ENCODE measurements around the gene TENM3. TPM values are rescaled to one million over a fixed set of nuclear protein-coding genes. Genes with fewer than 3 reads are reported as not detected.
"Not testable (repeated sequence)": the region's sequence is repeated elsewhere in the genome, so short reads cannot be mapped to it uniquely, and the experiment has no call there.

Gene TENM3
- total RNA-seq, 2 experiments from 2014 or later: not detected

DNA sequence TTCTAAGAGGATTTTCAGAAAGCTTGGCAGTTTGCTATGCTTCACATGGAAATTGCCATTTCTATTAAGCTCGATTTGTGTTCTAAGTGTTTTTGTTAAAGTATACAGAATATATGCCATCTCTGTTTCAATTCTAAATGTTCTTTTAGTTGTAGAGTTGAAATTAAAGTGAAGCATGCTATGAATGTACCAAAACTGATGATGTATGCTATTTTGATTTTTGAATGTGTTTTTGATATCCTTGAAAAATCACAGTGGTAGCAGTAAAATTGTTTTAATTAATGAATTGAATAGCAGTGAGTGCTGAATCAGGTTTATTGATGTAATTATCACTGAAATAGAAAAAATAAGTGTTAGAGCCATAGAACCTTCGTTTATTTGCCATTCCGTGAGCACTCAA, 110.9 kb downstream of the TENM3 start:
- Mint-ChIP-seq H3K27me3 (no peaks in the 10 kb centered on the region), H3K9me3 (ENCODE audit: low read depth) (peaks cover 2% of the 10 kb centered on the region), H3K27ac (no peak overlapping the region), H3K4me3 (no peak overlapping the region), H3K36me3 (no peaks in the 10 kb centered on the region), H3K4me1 (no peaks in the 10 kb centered on the region)
- ATAC-seq (no peak), DNase-seq (no peak)
- CTCF ChIA-PET: no interaction called here

DNA sequence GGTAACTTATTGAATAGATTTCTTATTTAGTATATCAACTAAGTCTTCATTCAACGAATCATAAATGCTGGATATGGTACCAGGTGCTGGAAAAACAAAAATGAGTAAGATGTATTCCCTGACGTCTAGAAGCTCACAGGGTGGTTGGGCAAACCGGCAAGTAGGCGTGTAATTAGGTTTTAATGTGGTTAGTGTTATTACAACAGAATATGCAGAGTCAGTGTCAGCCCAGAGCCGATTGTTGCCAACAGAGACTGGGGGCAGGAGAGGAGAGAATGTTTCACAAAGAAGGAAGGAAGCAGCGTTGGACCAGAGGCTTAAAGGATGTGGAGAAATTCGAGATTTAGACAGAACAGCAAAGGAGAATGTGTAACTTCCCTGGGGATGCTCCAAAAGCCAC, 111.7 kb downstream of the TENM3 start:
- Mint-ChIP-seq H3K9me3 (ENCODE audit: low read depth) (peaks cover 2% of the 10 kb centered on the region), H3K36me3 (no peaks in the 10 kb centered on the region), H3K4me3 (no peak overlapping the region), H3K27ac (no peak overlapping the region), H3K4me1 (no peaks in the 10 kb centered on the region), H3K27me3 (no peaks in the 10 kb centered on the region)
- CTCF ChIA-PET: no interaction called here
- ATAC-seq: no peak
- DNase-seq: no peak

- H3K4me3 Mint-ChIP-seq: no peak overlapping the region
- H3K9me3 Mint-ChIP-seq (ENCODE audit: low read depth): no peaks in the 10 kb centered on the region
- ATAC-seq: no peak
- no peak overlapping the region for H3K27ac Mint-ChIP-seq
- H3K27me3 Mint-ChIP-seq: no peaks in the 10 kb centered on the region
- no peaks in the 10 kb centered on the region for H3K36me3 Mint-ChIP-seq
- no peak for DNase-seq
- H3K4me1 Mint-ChIP-seq: no peaks in the 10 kb centered on the region
- CTCF ChIA-PET: no interaction called here
These were observed 124.0 kb downstream of the TENM3 start for GRCh38 chr4:182367153-182367552.

- H3K4me1 Mint-ChIP-seq: no peaks in the 10 kb centered on the region
- CTCF ChIA-PET: no interaction called here
- ATAC-seq: no peak
- no peaks in the 10 kb centered on the region for H3K27me3 Mint-ChIP-seq
- no peak overlapping the region for H3K27ac Mint-ChIP-seq
- H3K9me3 Mint-ChIP-seq (ENCODE audit: low read depth): no peaks in the 10 kb centered on the region
- no peaks in the 10 kb centered on the region for H3K36me3 Mint-ChIP-seq
- no peak overlapping the region for H3K4me3 Mint-ChIP-seq
- no peak for DNase-seq
These were observed 126.0 kb downstream of the TENM3 start for GRCh38 chr4:182369211-182369610.

- no peak for ATAC-seq
- CTCF ChIA-PET: no interaction called here
- DNase-seq: no peak
- Mint-ChIP-seq H3K4me3 (no peak overlapping the region), H3K4me1 (no peaks in the 10 kb centered on the region), H3K27me3 (no peaks in the 10 kb centered on the region), H3K9me3 (ENCODE audit: low read depth) (no peaks in the 10 kb centered on the region), H3K27ac (no peak overlapping the region), H3K36me3 (no peaks in the 10 kb centered on the region)
These were observed 127.3 kb downstream of the TENM3 start for GRCh38 chr4:182370491-182370890.

DNA sequence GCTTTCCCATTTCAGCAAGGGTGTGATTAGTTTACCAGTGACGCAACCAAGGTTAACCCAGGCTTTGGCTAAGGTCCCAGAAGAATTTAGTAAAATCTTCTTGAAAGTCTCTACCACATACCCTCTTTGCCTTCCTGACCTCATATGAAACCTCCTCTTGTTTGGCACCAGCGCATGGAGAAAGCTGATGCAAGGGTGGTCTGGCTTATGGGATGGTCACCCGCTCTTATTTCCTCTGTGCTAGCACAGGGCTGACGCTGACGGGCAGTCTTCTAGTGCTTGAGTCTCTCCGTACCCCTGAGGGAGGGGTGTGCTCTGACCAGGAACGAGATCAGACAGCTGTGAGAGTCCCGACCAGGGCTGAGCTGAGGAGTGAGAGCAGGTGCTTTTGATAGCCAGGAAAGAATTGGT, 137.6 kb downstream of the TENM3 start:
- no peak overlapping the region for H3K4me3 Mint-ChIP-seq
- CTCF ChIA-PET: no interaction called here
- no peaks in the 10 kb centered on the region for H3K9me3 Mint-ChIP-seq (ENCODE audit: low read depth)
- H3K27ac Mint-ChIP-seq: no peak overlapping the region
- DNase-seq (no peak), ATAC-seq (no peak)
- H3K4me1 Mint-ChIP-seq: no peaks in the 10 kb centered on the region
- no peaks in the 10 kb centered on the region for H3K27me3 Mint-ChIP-seq
- no peaks in the 10 kb centered on the region for H3K36me3 Mint-ChIP-seq

- ATAC-seq: no peak
- peaks cover 3% of the 10 kb centered on the region for H3K9me3 Mint-ChIP-seq (ENCODE audit: low read depth)
- no peaks in the 10 kb centered on the region for H3K4me1 Mint-ChIP-seq
- no peak overlapping the region for H3K27ac Mint-ChIP-seq
- DNase-seq: no peak
- H3K27me3 Mint-ChIP-seq: no peaks in the 10 kb centered on the region
- H3K36me3 Mint-ChIP-seq: no peaks in the 10 kb centered on the region
- CTCF ChIA-PET: no interaction called here
- H3K4me3 Mint-ChIP-seq: no peak overlapping the region
These were observed 139.7 kb downstream of the TENM3 start for GRCh38 chr4:182382941-182383340.

- H3K27ac Mint-ChIP-seq: no peak overlapping the region
- no peaks in the 10 kb centered on the region for H3K36me3 Mint-ChIP-seq
- H3K27me3 Mint-ChIP-seq: no peaks in the 10 kb centered on the region
- peaks cover 3% of the 10 kb centered on the region for H3K9me3 Mint-ChIP-seq (ENCODE audit: low read depth)
- ATAC-seq (no peak), DNase-seq (no peak)
- no peaks in the 10 kb centered on the region for H3K4me1 Mint-ChIP-seq
- H3K4me3 Mint-ChIP-seq: no peak overlapping the region
- CTCF ChIA-PET: no interaction called here
These were observed 141.5 kb downstream of the TENM3 start for GRCh38 chr4:182384631-182385091.

DNA sequence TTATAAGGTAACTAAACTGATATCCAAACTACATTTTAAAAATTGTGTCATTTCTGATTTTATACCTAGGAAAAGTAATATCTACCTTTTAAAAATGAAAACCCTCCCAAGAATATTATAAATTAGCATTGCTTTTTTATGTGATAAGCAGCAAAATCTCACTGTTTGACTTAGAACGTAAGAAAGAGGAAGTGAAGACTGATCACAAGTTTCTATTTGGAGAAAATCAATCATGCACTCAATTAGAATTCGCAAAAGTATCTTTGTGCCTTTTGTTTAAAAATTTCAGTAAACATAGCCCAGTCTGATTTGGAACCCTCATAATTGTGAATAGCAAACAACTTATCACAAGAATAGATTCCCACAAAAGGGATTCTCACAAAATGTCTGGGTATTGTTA, 142.7 kb downstream of the TENM3 start:
- ATAC-seq (no peak), DNase-seq (no peak)
- no peak overlapping the region for H3K27ac Mint-ChIP-seq
- peaks cover 3% of the 10 kb centered on the region for H3K9me3 Mint-ChIP-seq (ENCODE audit: low read depth)
- H3K27me3 Mint-ChIP-seq: no peaks in the 10 kb centered on the region
- H3K4me1 Mint-ChIP-seq: no peaks in the 10 kb centered on the region
- CTCF ChIA-PET: no interaction called here
- no peak overlapping the region for H3K4me3 Mint-ChIP-seq
- no peaks in the 10 kb centered on the region for H3K36me3 Mint-ChIP-seq

DNA sequence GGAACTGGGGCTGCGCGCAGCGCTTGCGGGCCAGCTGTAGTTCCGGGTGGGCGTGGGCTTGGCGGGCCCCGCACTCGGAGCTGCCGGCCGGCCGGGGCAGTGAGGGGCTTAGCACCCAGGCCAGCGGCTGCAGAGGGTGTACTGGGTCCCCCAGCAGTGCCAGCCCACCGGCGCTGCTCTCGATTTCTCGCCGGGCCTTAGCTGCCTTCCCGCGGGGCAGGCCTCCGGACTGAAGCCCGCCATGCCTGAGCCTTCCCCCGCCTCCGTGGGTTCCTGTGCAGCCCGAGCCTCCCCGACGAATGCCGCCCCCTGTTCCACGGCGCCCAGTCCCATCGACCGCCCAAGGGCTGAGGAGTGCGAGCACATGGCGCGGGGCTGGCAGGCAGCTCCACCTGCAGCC, 143.4 kb downstream of the TENM3 start:
- ATAC-seq; DNase-seq; H3K4me1 Mint-ChIP-seq; H3K27me3 Mint-ChIP-seq; H3K27ac Mint-ChIP-seq; H3K36me3 Mint-ChIP-seq; H3K4me3 Mint-ChIP-seq; H3K9me3 Mint-ChIP-seq (ENCODE audit: low read depth); CTCF ChIA-PET: not testable (repeated sequence)

- no peak for ATAC-seq
- no peaks in the 10 kb centered on the region for H3K36me3 Mint-ChIP-seq
- peaks cover 3% of the 10 kb centered on the region for H3K9me3 Mint-ChIP-seq (ENCODE audit: low read depth)
- no peak overlapping the region for H3K4me3 Mint-ChIP-seq
- H3K4me1 Mint-ChIP-seq: no peaks in the 10 kb centered on the region
- no peak for DNase-seq
- no peak overlapping the region for H3K27ac Mint-ChIP-seq
- no peaks in the 10 kb centered on the region for H3K27me3 Mint-ChIP-seq
- CTCF ChIA-PET: no interaction called here
These were observed 148.0 kb downstream of the TENM3 start for GRCh38 chr4:182391111-182391684.

DNA sequence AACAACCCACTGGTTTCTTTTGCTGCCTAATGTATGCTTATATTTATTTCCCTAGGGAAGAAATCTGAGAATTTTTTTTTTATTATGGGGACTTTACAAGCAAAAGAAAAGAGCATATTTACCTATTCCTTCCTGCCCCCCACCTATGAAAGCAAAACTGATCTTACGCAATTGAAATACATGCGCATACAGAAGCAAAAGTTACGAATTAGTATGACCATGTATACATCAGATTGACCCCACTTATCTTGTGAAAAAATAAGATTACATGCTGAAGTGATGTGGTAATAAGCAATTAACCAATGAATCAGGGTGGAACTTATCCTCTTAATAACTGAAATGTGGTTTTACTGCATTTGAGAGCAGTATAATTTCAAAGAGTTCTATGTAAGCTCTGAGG, 151.0 kb downstream of the TENM3 start:
- DNase-seq (no peak), ATAC-seq (no peak)
- Mint-ChIP-seq H3K4me3 (no peak overlapping the region), H3K36me3 (no peaks in the 10 kb centered on the region), H3K27me3 (no peaks in the 10 kb centered on the region), H3K27ac (no peak overlapping the region), H3K9me3 (ENCODE audit: low read depth) (no peaks in the 10 kb centered on the region), H3K4me1 (no peaks in the 10 kb centered on the region)
- CTCF ChIA-PET: no interaction called here

GRCh38 chr4:182400081-182400480, 156.9 kb downstream of the TENM3 start:
- no peaks in the 10 kb centered on the region for H3K36me3 Mint-ChIP-seq
- ATAC-seq: no peak
- no peaks in the 10 kb centered on the region for H3K9me3 Mint-ChIP-seq (ENCODE audit: low read depth)
- H3K4me3 Mint-ChIP-seq: no peak overlapping the region
- no peak overlapping the region for H3K27ac Mint-ChIP-seq
- no peaks in the 10 kb centered on the region for H3K4me1 Mint-ChIP-seq
- H3K27me3 Mint-ChIP-seq: no peaks in the 10 kb centered on the region
- DNase-seq: no peak
- CTCF ChIA-PET: no interaction called here

DNA sequence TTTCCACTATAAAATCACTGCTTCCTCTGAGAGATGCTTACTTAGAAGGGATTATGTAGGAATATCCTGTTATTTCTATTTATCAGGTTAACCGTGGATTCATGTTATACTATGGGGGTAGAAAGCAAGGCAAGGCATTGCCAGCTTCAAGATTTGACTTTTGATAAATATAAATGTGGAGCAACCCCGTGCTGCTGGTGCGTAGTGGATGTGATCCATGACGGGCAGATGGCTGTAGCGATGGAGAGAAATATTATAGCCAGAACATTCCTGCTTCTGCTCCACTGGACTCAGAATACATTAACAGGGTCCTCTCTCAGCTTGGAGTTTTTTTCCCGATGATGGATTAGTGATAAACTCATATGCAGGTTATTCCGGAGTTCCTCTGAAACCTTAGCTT, 157.6 kb downstream of the TENM3 start:
- Mint-ChIP-seq H3K4me3 (no peak overlapping the region), H3K36me3 (no peaks in the 10 kb centered on the region), H3K9me3 (ENCODE audit: low read depth) (no peaks in the 10 kb centered on the region), H3K4me1 (no peaks in the 10 kb centered on the region), H3K27me3 (no peaks in the 10 kb centered on the region), H3K27ac (no peak overlapping the region)
- ATAC-seq: no peak
- CTCF ChIA-PET: no interaction called here
- DNase-seq: no peak

- CTCF ChIA-PET: no interaction called here
- no peaks in the 10 kb centered on the region for H3K4me1 Mint-ChIP-seq
- no peak for ATAC-seq
- no peak for DNase-seq
- no peak overlapping the region for H3K4me3 Mint-ChIP-seq
- no peaks in the 10 kb centered on the region for H3K36me3 Mint-ChIP-seq
- H3K27ac Mint-ChIP-seq: no peak overlapping the region
- H3K27me3 Mint-ChIP-seq: no peaks in the 10 kb centered on the region
- H3K9me3 Mint-ChIP-seq (ENCODE audit: low read depth): no peaks in the 10 kb centered on the region
These were observed 161.2 kb downstream of the TENM3 start for GRCh38 chr4:182404376-182404775.

Data from activated CD8-positive, alpha-beta memory T cell treated with anti-CD3 and anti-CD28 coated beads, Interleukin-2, amount 10 ng/mL, durations not matched to agents 7 days and 5 days (primary cell).